HG02588 (cell line): ENCODE results near the gene SPTBN2.
"Not testable (repeated sequence)": the region's sequence is repeated elsewhere in the genome, so short reads cannot be mapped to it uniquely, and the experiment has no call there.

Experiments
- ATAC-seq: cut with Tn5 transposase; IDR thresholded peaks from one replicate; pipeline ENCODE4 v1.9.1; 2021; ENCODE audit warnings: mild to moderate bottlenecking, moderate library complexity; ENCODE audit not compliant: unreplicated experiment

Gene SPTBN2

GRCh38 chr11:66646828-66647227 lies 82.2 kb downstream of the SPTBN2 start:
- ATAC-seq = no peak

- ATAC-seq = no peak
Observed at GRCh38 chr11:66643745-66644437, 85.1 kb downstream of the SPTBN2 start.

- ATAC-seq = no peak
Observed at GRCh38 chr11:66641834-66642233, 87.2 kb downstream of the SPTBN2 start.

GRCh38 chr11:66639814-66640340 lies 89.1 kb downstream of the SPTBN2 start:
- not testable (repeated sequence) for ATAC-seq

GRCh38 chr11:66639066-66639813 lies 89.8 kb downstream of the SPTBN2 start:
- ATAC-seq = no peak

- peak; percentile 96 for ATAC-seq
Observed at GRCh38 chr11:66638177-66639065, 90.6 kb downstream of the SPTBN2 start, which contains the start of gene RBM4. Gene RBM4, plus strand, starts transcription at chr11:66638703. Its CDS starts 1,009 bp downstream, at chr11:66639712.

- no peak for ATAC-seq
Observed at GRCh38 chr11:66637557-66638176, 91.3 kb downstream of the SPTBN2 start.

- ATAC-seq = no peak
Observed at GRCh38 chr11:66636411-66636810, 92.6 kb downstream of the SPTBN2 start.
